ENCODE data around the gene ZDHHC16. TPM values are rescaled to one million over a fixed set of nuclear protein-coding genes. Genes with fewer than 3 reads are reported as not detected.
A peak's percentile ranks its signal among the peaks of the same experiment; 100 is the strongest.

Gene ZDHHC16
- polyA plus RNA-seq, 3 donors: 16.3 to 26.4 (median 24.1) TPM

- H3K9me3 ChIP-seq (replicated peaks in 1 of 2; ENCODE audit: control insufficient read depth in 1 of 2, insufficient read depth in 1 of 2, low read length in 2 of 2): no peaks in the 10 kb centered on the region
- H3K9ac ChIP-seq (ENCODE audit: insufficient read depth, low read length, poor library complexity, severe bottlenecking): no peak overlapping the region
- Mint-ChIP-seq H3K9me3 (no peaks in the 10 kb centered on the region), H3K4me3 (no peak overlapping the region), H3K36me3 (peaks cover 6 to 29% of the 10 kb centered on the region in 2 donors), H3K27ac (peak overlapping the region in 3 of 7 donors; percentile 2 to 69 (median 37)), H3K4me1 (peaks cover 26% of the 10 kb centered on the region), H3K27me3 (ENCODE audit: low read depth in 3 of 3) (peaks cover 0 to 2% (median 0%) of the 10 kb centered on the region in 3 donors)
- H3K79me2 ChIP-seq (ENCODE audit: insufficient read depth, low read length): peaks cover 93% of the 10 kb centered on the region
- no peak overlapping the region for H3K4me3 ChIP-seq (replicated peaks in 1 of 3; ENCODE audit: low read depth in 2 of 3, low read length in 3 of 3)
- no peak for DNase-seq
- no peaks in the 10 kb centered on the region for H3K27me3 ChIP-seq (ENCODE audit: control insufficient read depth in 2 of 2, insufficient read depth in 2 of 2, low read length in 2 of 2)
- no peak for TF ChIP-seq CTCF (IDR thresholded peaks at IDR 0.05)
- H4K20me1 ChIP-seq (ENCODE audit: insufficient read depth, low read length): peaks cover 81% of the 10 kb centered on the region
- no CpG with 5 or more reads among the region's 2 CpGs for WGBS (ENCODE audit: insufficient coverage)
- peak overlapping the region in 1 of 2 donors; percentile 40 for H3K27ac ChIP-seq (ENCODE audit: low read depth in 1 of 2, low read length in 2 of 2)
- H3K4me1 ChIP-seq (ENCODE audit: control insufficient read depth in 1 of 2, insufficient read depth in 2 of 2, low read length in 2 of 2): peaks cover 5 to 8% of the 10 kb centered on the region in 2 donors
- no peak overlapping the region for H2AFZ ChIP-seq (ENCODE audit: insufficient read depth, low read depth, low read length, poor library complexity, severe bottlenecking)
- H3K36me3 ChIP-seq (replicated peaks in 1 of 2; ENCODE audit: control insufficient read depth in 1 of 2, insufficient read depth in 2 of 2, low read length in 2 of 2): peaks cover 4 to 23% of the 10 kb centered on the region in 2 donors
- no peak overlapping the region for H3K4me2 ChIP-seq (replicated peaks; ENCODE audit: extremely low read depth, low read length, poor library complexity, severe bottlenecking)
- intact Hi-C loops (cut with micrococcal nuclease): loop anchor here (10.0 kb wide), 2 partner anchors 46 to 156 kb away; partner anchors contain the start of genes EXOSC1 (in 1 of the 2), FRAT2 (in 1 of the 2) and ZDHHC16 (in 1 of the 2)
These were observed 44.6 kb downstream of the ZDHHC16 start for GRCh38 chr10:97490592-97490991.

GRCh38 chr10:97494151-97494550 is 48.2 kb downstream of the ZDHHC16 start:
- WGBS (ENCODE audit: insufficient coverage): no CpG with 5 or more reads among the region's 2 CpGs
- Mint-ChIP-seq H3K27ac (peak overlapping the region in 1 of 7 donors; percentile 5), H3K4me3 (no peak overlapping the region), H3K27me3 (ENCODE audit: low read depth in 3 of 3) (peaks cover 0 to 2% (median 0%) of the 10 kb centered on the region in 3 donors), H3K4me1 (peaks cover 33% of the 10 kb centered on the region), H3K9me3 (peaks cover 0 to 2% (median 0%) of the 10 kb centered on the region in 7 donors), H3K36me3 (peaks cover 2 to 23% of the 10 kb centered on the region in 2 donors)
- H3K36me3 ChIP-seq (replicated peaks in 1 of 2; ENCODE audit: control insufficient read depth in 1 of 2, insufficient read depth in 2 of 2, low read length in 2 of 2): peaks cover 0 to 14% of the 10 kb centered on the region in 2 donors
- H3K4me3 ChIP-seq (replicated peaks in 1 of 3; ENCODE audit: low read depth in 2 of 3, low read length in 3 of 3): no peak overlapping the region
- no peak overlapping the region for H3K27ac ChIP-seq (ENCODE audit: low read depth in 1 of 2, low read length in 2 of 2)
- H3K4me1 ChIP-seq (ENCODE audit: control insufficient read depth in 1 of 2, insufficient read depth in 2 of 2, low read length in 2 of 2): peaks cover 12 to 23% of the 10 kb centered on the region in 2 donors
- H4K20me1 ChIP-seq (ENCODE audit: insufficient read depth, low read length): peaks cover 77% of the 10 kb centered on the region
- H3K4me2 ChIP-seq (replicated peaks; ENCODE audit: extremely low read depth, low read length, poor library complexity, severe bottlenecking): no peak overlapping the region
- no peak overlapping the region for H3K9ac ChIP-seq (ENCODE audit: insufficient read depth, low read length, poor library complexity, severe bottlenecking)
- H3K27me3 ChIP-seq (ENCODE audit: control insufficient read depth in 2 of 2, insufficient read depth in 2 of 2, low read length in 2 of 2): no peaks in the 10 kb centered on the region
- no peak for DNase-seq
- no peaks in the 10 kb centered on the region for H3K9me3 ChIP-seq (replicated peaks in 1 of 2; ENCODE audit: control insufficient read depth in 1 of 2, insufficient read depth in 1 of 2, low read length in 2 of 2)
- H2AFZ ChIP-seq (ENCODE audit: insufficient read depth, low read depth, low read length, poor library complexity, severe bottlenecking): no peak overlapping the region
- H3K79me2 ChIP-seq (ENCODE audit: insufficient read depth, low read length): peaks cover 90% of the 10 kb centered on the region
- TF ChIP-seq CTCF (IDR thresholded peaks at IDR 0.05): no peak
- intact Hi-C loops (cut with micrococcal nuclease): loop anchor here (10.0 kb wide), 2 partner anchors 49 to 159 kb away; partner anchors contain the start of genes EXOSC1 (in 1 of the 2), FRAT2 (in 1 of the 2) and ZDHHC16 (in 1 of the 2)
